Left ventricle myocardium inferior (tissue), 1 donor: ENCODE measurements around the gene DLG5. TPM values are rescaled to one million over a fixed set of nuclear protein-coding genes. Genes with fewer than 3 reads are reported as not detected.

ENCODE experiments used
- DNase-seq: peaks from one replicate; pipeline ENCODE4 v3.0.0-alpha.2; 2020
- H3K27ac ChIP-seq: fragments of 200-600 bp; replicated peaks from 2 replicates; pipeline ENCODE4 v1.8.0; 2021
- H3K27me3 ChIP-seq: fragments of 200-600 bp; 2 replicates; pipeline ENCODE4 v1.8.0; 2021; ENCODE audit warnings: low read depth
- H3K36me3 ChIP-seq: fragments of 200-600 bp; 2 replicates; pipeline ENCODE4 v1.8.0; 2021
- H3K4me1 ChIP-seq: fragments of 200-600 bp; 2 replicates; pipeline ENCODE4 v1.8.0; 2021
- H3K4me3 ChIP-seq: fragments of 200-600 bp; 2 replicates; pipeline ENCODE4 v1.8.0; 2021; ENCODE audit warnings: mild to moderate bottlenecking, moderate library complexity
- H3K9me3 ChIP-seq: fragments of 200-600 bp; replicated peaks from 2 replicates; pipeline ENCODE4 v1.8.0; 2021
- intact Hi-C: fragments of 100-400 bp; cut with micrococcal nuclease; formaldehyde crosslinking; loops from one replicate; pipeline ENCODE4 v1.11.0; 2022
- total RNA-seq: library from RNA; stranded (reverse); fragmentation: NEBNext Ultra II Directional; extraction: Animal tissue kit (Norgen Biotek cat#: 25700); gene quantifications from one replicate; pipeline ENCODE4 v1.2.1, GENCODE V29; 2021
- TF ChIP-seq, protein P1 (sequence below): fragments of 200-600 bp; IDR thresholded peaks from 2 replicates; pipeline ENCODE4 v1.8.0; 2021; ENCODE audit warnings: antibody characterized with exemption, mild to moderate bottlenecking, borderline replicate concordance
- donor health status: DM: no; HTN: yes; CAD: no; lungs with severe emphysema.

DLG5 gene
- total RNA-seq, 1 donor from 2014 or later: 8.9 TPM

DNA sequence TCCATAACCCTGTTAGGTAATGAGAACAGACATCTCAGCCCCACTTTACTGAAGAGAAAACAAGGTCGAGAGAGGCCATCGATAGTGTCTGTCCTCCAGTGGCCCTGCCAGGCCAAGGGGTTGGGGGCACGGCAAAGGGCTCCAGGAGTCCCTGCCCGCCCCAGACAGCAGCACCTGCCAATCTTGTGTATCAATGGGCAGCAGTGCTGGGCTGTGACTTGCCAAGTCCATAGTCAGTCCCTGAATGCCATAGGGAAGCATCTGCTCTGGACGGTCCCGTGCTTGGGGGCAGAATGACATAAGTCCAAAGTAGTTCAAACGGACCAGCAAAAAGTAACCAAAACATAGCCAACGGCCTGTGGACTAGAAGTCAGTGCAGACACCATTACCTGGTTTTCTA, 33.2 kb downstream of the DLG5 start:
- H3K27ac ChIP-seq: no peak overlapping the region
- H3K4me3 ChIP-seq: no peak overlapping the region
- intact Hi-C loops: no loop called here
- DNase-seq: no peak
- H3K9me3 ChIP-seq: no peaks in the 10 kb centered on the region
- no peaks in the 10 kb centered on the region for H3K36me3 ChIP-seq
- H3K4me1 ChIP-seq: peaks cover 28% of the 10 kb centered on the region
- H3K27me3 ChIP-seq: no peaks in the 10 kb centered on the region
- TF ChIP-seq, protein P1, sequence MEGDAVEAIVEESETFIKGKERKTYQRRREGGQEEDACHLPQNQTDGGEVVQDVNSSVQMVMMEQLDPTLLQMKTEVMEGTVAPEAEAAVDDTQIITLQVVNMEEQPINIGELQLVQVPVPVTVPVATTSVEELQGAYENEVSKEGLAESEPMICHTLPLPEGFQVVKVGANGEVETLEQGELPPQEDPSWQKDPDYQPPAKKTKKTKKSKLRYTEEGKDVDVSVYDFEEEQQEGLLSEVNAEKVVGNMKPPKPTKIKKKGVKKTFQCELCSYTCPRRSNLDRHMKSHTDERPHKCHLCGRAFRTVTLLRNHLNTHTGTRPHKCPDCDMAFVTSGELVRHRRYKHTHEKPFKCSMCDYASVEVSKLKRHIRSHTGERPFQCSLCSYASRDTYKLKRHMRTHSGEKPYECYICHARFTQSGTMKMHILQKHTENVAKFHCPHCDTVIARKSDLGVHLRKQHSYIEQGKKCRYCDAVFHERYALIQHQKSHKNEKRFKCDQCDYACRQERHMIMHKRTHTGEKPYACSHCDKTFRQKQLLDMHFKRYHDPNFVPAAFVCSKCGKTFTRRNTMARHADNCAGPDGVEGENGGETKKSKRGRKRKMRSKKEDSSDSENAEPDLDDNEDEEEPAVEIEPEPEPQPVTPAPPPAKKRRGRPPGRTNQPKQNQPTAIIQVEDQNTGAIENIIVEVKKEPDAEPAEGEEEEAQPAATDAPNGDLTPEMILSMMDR: no peak

DNA sequence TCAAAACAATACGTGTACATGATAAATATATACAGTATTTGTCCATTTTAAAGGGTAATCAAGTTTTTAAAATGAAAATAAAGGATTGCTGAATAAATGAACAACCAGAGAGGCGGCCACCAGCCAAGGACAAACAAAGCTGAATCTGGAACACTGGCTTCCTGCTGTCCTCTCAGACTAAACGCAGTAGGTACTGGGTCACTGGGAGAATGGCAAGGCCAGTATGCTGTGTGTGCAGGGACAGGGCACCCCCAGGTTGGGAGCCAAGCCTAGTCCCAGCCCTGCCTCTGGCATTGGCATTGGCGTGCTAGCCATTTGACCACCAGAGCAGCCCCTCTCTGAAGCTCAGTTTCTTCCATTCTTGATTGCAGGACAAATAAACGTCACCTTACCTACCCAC, 33.8 kb downstream of the DLG5 start:
- peaks cover 31% of the 10 kb centered on the region for H3K4me1 ChIP-seq
- H3K36me3 ChIP-seq: no peaks in the 10 kb centered on the region
- no peaks in the 10 kb centered on the region for H3K27me3 ChIP-seq
- no peak overlapping the region for H3K27ac ChIP-seq
- intact Hi-C loops: no loop called here
- DNase-seq: no peak
- H3K4me3 ChIP-seq: no peak overlapping the region
- no peaks in the 10 kb centered on the region for H3K9me3 ChIP-seq
- TF ChIP-seq, protein P1: no peak

DNA sequence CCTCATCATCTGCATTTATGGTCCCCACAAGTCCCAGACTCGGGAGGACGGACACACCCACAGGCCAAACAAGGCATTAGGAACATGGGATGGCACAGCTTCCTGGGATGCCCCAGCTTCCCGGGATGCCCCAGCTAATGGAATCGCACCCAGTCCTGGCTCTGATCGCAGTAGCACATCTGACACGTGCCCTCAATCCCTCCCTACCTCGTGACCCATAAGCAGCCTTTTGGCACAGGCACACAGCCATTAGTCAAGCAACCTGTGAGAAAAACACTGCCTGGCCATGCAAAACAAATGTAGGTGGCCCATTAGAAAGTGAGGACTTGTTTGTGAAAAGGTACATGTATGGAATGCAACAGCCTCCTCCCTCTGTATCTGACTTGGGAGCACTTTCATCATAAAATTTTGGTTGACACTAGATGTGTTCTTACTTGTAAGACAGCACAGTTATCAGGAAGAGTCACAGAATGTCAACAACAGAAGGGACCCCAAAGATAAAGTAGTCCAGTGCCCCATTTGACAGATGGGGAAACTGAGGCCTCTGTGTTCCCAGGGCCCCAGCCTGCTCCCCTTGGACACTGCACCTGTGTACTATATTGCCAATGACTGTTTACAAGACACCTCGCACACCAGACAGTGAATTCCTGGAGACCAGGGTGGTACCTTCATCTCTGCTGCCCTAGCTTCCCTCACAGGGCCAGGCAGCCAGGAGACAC, 34.4 kb downstream of the DLG5 start:
- H3K4me1 ChIP-seq: peaks cover 37% of the 10 kb centered on the region
- no peak overlapping the region for H3K4me3 ChIP-seq
- no peaks in the 10 kb centered on the region for H3K27me3 ChIP-seq
- no peak overlapping the region for H3K27ac ChIP-seq
- H3K36me3 ChIP-seq: no peaks in the 10 kb centered on the region
- no peak for DNase-seq
- TF ChIP-seq, protein P1: no peak
- intact Hi-C loops: no loop called here
- H3K9me3 ChIP-seq: no peaks in the 10 kb centered on the region

DNA sequence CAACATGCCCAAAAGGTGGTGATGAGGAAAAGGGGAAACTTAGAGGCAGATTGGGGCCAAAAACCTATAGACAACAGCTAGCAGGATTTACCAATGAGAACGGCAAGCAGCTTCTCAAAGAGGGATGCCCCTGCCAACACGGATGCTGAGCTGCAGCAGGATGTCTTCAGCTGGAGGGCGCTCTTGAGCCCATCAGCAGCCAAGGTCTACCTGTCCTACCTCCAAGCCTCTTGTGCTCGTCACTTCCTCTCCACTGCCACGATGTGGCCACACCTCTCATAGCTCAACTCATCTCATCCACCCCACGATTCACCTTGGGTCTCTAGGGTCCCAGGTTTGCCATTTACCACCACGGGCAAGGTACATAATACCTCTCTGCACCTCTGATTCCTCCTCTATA, 36.5 kb downstream of the DLG5 start:
- TF ChIP-seq, protein P1: no peak
- no peaks in the 10 kb centered on the region for H3K36me3 ChIP-seq
- H3K9me3 ChIP-seq: no peaks in the 10 kb centered on the region
- intact Hi-C loops: no loop called here
- H3K27me3 ChIP-seq: no peaks in the 10 kb centered on the region
- DNase-seq: no peak
- H3K27ac ChIP-seq: no peak overlapping the region
- H3K4me1 ChIP-seq: peaks cover 48% of the 10 kb centered on the region
- no peak overlapping the region for H3K4me3 ChIP-seq

DNA sequence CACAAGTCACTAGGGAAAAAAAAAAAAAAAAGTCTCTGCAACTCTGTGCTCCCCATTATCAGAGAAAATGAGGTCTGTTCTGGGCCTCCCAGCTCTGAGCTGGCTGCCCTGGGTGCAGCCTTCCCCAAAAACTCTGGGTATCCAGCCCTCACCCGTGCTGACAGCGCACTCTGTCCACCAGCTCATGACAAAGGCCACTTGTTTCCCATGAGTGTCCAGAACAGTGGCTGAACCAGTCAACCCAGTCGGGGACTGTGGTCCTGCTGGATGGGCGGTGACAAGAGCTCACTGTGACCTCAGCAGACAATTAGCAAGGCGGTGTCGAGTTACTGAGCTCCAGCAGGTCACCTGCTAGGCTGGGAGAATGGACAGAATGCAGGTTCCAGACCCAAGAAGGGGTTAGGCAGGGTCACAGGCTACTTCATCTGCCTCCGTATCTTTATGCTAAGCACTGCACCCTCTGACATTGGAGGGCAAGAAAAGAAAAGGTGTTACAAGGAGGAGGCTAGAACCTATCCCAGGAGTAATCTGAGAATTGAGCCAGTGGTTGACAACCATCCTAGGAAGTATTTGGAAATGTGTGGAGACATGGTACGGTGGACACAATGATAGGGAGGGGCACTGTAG, 37.2 kb downstream of the DLG5 start:
- Histone ChIP-seq H3K27ac (peak overlapping the region; percentile 25), H3K4me3 (no peak overlapping the region), H3K27me3 (no peaks in the 10 kb centered on the region), H3K9me3 (no peaks in the 10 kb centered on the region), H3K36me3 (no peaks in the 10 kb centered on the region), H3K4me1 (peaks cover 48% of the 10 kb centered on the region)
- no peak for DNase-seq
- intact Hi-C loops: no loop called here
- TF ChIP-seq, protein P1: no peak
